Liver (tissue), 9 donors: ENCODE data around the gene SEZ6. TPM values are rescaled to one million over a fixed set of nuclear protein-coding genes. Genes with fewer than 3 reads are reported as not detected.

Experiments
- DNase-seq: peaks from one replicate; pipeline ENCODE4 v3.0.0-alpha.2; 2017; ENCODE audit warnings: low spot score
- H3K27ac ChIP-seq, 2 donors: one replicate each; pipeline ENCODE4 v1.7.0; 2013; ENCODE audit warnings: inconsistent platforms in 2 of 2, low read length in 2 of 2, control low read depth in 1 of 2, low read depth in 1 of 2, mild to moderate bottlenecking in 1 of 2
- H3K27me3 ChIP-seq, 4 donors: one replicate each; pipeline versions ENCODE4 v1.6.1 to v1.7.0; 2013; ENCODE audit warnings: low read length in 3 of 4, inconsistent platforms in 1 of 4, mild to moderate bottlenecking in 1 of 4, moderate library complexity in 1 of 4; ENCODE audit not compliant: control insufficient read depth in 4 of 4, insufficient read depth in 4 of 4
- H3K36me3 ChIP-seq, 4 donors: one replicate each; pipeline versions ENCODE4 v1.6.1 to v1.7.0; 2013; ENCODE audit warnings: low read length in 3 of 4, mild to moderate bottlenecking in 3 of 4, low read depth in 1 of 4, moderate library complexity in 1 of 4; ENCODE audit not compliant: control insufficient read depth in 4 of 4, insufficient read depth in 3 of 4
- H3K4me1 ChIP-seq, 4 donors: one replicate each; pipeline versions ENCODE4 v1.6.1 to v1.7.0; 2013; ENCODE audit warnings: low read length in 3 of 4, mild to moderate bottlenecking in 3 of 4, moderate library complexity in 1 of 4; ENCODE audit not compliant: control insufficient read depth in 4 of 4, insufficient read depth in 4 of 4
- H3K4me3 ChIP-seq, 3 donors: one replicate each; pipeline versions ENCODE4 v1.6.1 to v1.7.0; 2013; ENCODE audit warnings: low read length in 3 of 3, control low read depth in 1 of 3, low read depth in 1 of 3, mild to moderate bottlenecking in 1 of 3
- H3K9ac ChIP-seq, 2 donors: one replicate each; pipeline ENCODE4 v1.7.0; 2013; ENCODE audit warnings: low read length in 2 of 2, mild to moderate bottlenecking in 2 of 2, moderate library complexity in 2 of 2, control low read depth in 1 of 2, low read depth in 1 of 2
- H3K9me3 ChIP-seq, 4 donors: one replicate each; pipeline versions ENCODE4 v1.6.1 to v1.7.0; 2013; ENCODE audit warnings: low read length in 3 of 4; ENCODE audit not compliant: control insufficient read depth in 4 of 4
- ATF3 ChIP-seq: IDR thresholded peaks from 2 replicates; pipeline ENCODE4 v1.6.1; 2016; ENCODE audit warnings: antibody characterized with exemption
- CTCF ChIP-seq: fragments of 150-350 bp; IDR thresholded peaks from 2 replicates; pipeline ENCODE4 v1.5.1; 2017; ENCODE audit warnings: improper control_type of control experiment, low read depth, low read length; ENCODE audit not compliant: missing input control
- EGR1 ChIP-seq, 2 donors: IDR thresholded peaks; 2 replicates each; pipeline ENCODE4 v1.6.1; 2016 to 2018; ENCODE audit warnings: antibody characterized with exemption in 2 of 2, low read depth in 2 of 2
- FOXA1 ChIP-seq: IDR thresholded peaks from 2 replicates; pipeline ENCODE4 v1.6.1; 2016; ENCODE audit warnings: antibody characterized with exemption
- GABPA ChIP-seq, 2 donors: IDR thresholded peaks in 1 of 2; conservative IDR thresholded peaks in 1 of 2; 2 replicates each; pipeline ENCODE4 v1.6.1; 2016; ENCODE audit warnings: antibody characterized with exemption in 2 of 2, mild to moderate bottlenecking in 1 of 2, moderate library complexity in 1 of 2
- HNF4A ChIP-seq, 2 donors: conservative IDR thresholded peaks; 2 replicates each; pipeline ENCODE4 v1.6.1; 2016; ENCODE audit warnings: antibody characterized with exemption in 2 of 2, mild to moderate bottlenecking in 2 of 2
- JUND ChIP-seq, 2 donors: IDR thresholded peaks; 2 replicates each; pipeline ENCODE4 v1.6.1; 2016; ENCODE audit warnings: antibody characterized with exemption in 2 of 2
- MAX ChIP-seq: IDR thresholded peaks from 2 replicates; pipeline ENCODE4 v1.6.1; 2016; ENCODE audit warnings: antibody characterized with exemption
- NR2F2 ChIP-seq: IDR thresholded peaks from 2 replicates; pipeline ENCODE4 v1.6.1; 2016; ENCODE audit warnings: antibody characterized with exemption
- RAD21 ChIP-seq, 2 donors: IDR thresholded peaks; 2 replicates each; pipeline ENCODE4 v1.6.1; 2016; ENCODE audit warnings: antibody characterized with exemption in 2 of 2, mild to moderate bottlenecking in 2 of 2
- REST ChIP-seq: IDR thresholded peaks from 2 replicates; pipeline ENCODE4 v1.6.1; 2016; ENCODE audit warnings: antibody characterized with exemption, mild to moderate bottlenecking
- RXRA ChIP-seq, 2 donors: IDR thresholded peaks; 2 replicates each; pipeline ENCODE4 v1.6.1; 2017 to 2018; ENCODE audit warnings: antibody characterized with exemption in 2 of 2, mild to moderate bottlenecking in 1 of 2
- SP1 ChIP-seq: IDR thresholded peaks from 2 replicates; pipeline ENCODE4 v1.6.1; 2018; ENCODE audit warnings: antibody characterized with exemption, mild to moderate bottlenecking
- TAF1 ChIP-seq: conservative IDR thresholded peaks from 2 replicates; pipeline ENCODE4 v1.6.1; 2016; ENCODE audit warnings: antibody characterized with exemption, mild to moderate bottlenecking
- WGBS: extraction: QIAGEN DNeasy Blood & Tissue Kit; methylation state at CpG from one replicate; pipeline ENCODE4 v1.1.7; 2013; 5-methylcytosine and 5-hydroxymethylcytosine counted together
- polyA plus RNA-seq, 2 donors: library from polyadenylated mRNA; stranded (reverse) in 1 of 2; unstranded in 1 of 2; fragments of 200-250 nt in 1 of 2; fragments of >200 nt in 1 of 2; fragmentation: Nextera tagmentation in 1 of 2; extraction: Ambion mirVana in 1 of 2; gene quantifications; one replicate each; pipeline versions ENCODE4 v1.2.1 to v1.2.3, GENCODE V29; 2013 to 2015
- total RNA-seq, 2 donors: library from RNA; depleted of rRNA; stranded (reverse); fragments of >200 nt; gene quantifications; one replicate each; pipeline ENCODE4 v1.2.3, GENCODE V29; 2014
- donor health status: healthy.
- donor health status: healthy.
- donor health status: healthy.
- donor health status: healthy.
- donor health status: healthy.

SEZ6 gene
- total and polyA plus RNA-seq, 4 donors, result 0.39 TPM; not detected in 3

- peaks cover 6 to 36% (median 27%) of the 10 kb centered on the region in 4 donors for H3K4me1 ChIP-seq
- H3K9ac ChIP-seq, result no peak overlapping the region
- WGBS, result 98% methylated on average over 2 of the region's 2 CpGs
- H3K27me3 ChIP-seq, result no peaks in the 10 kb centered on the region
- H3K27ac ChIP-seq, result no peak overlapping the region
- no peaks in the 10 kb centered on the region for H3K36me3 ChIP-seq
- TF ChIP-seq FOXA1 (no peak), NR2F2 (no peak), ATF3 (no peak), CTCF (no peak), MAX (no peak), SP1 (no peak), REST (no peak)
- DNase-seq, result no peak
- no peak overlapping the region for H3K4me3 ChIP-seq
- H3K9me3 ChIP-seq, result no peaks in the 10 kb centered on the region
These were observed 35.3 kb upstream of the SEZ6 start for GRCh38 chr17:29041091-29041490.

- H3K4me1 ChIP-seq, result peaks cover 3 to 32% (median 20%) of the 10 kb centered on the region in 4 donors
- DNase-seq, result no peak
- H3K9me3 ChIP-seq, result peaks cover 0 to under 1% (median 0%) of the 10 kb centered on the region in 4 donors
- H3K9ac ChIP-seq, result no peak overlapping the region
- H3K27ac ChIP-seq, result no peak overlapping the region
- H3K4me3 ChIP-seq, result no peak overlapping the region
- 91% methylated on average over 13 of the region's 13 CpGs for WGBS
- TF ChIP-seq RAD21 (IDR thresholded peaks at IDR 0.05) (no peak), REST (no peak), HNF4A (conservative IDR thresholded peaks at IDR 0.05) (no peak), TAF1 (no peak), NR2F2 (no peak), SP1 (no peak), JUND (IDR thresholded peaks at IDR 0.05) (no peak), EGR1 (IDR thresholded peaks at IDR 0.05; ENCODE audit: low read depth in 2 of 2) (no peak), FOXA1 (no peak), RXRA (IDR thresholded peaks at IDR 0.05) (no peak), CTCF (no peak), GABPA (IDR thresholded peaks at IDR 0.05 in 1 of 2, conservative IDR thresholded peaks at IDR 0.05 in 1 of 2) (no peak)
- H3K36me3 ChIP-seq, result no peaks in the 10 kb centered on the region
- no peaks in the 10 kb centered on the region for H3K27me3 ChIP-seq
These were observed 34.1 kb upstream of the SEZ6 start for GRCh38 chr17:29039764-29040598.
